Stimulated activated CD8-positive, alpha-beta memory T cell treated with anti-CD3 and anti-CD28 coated beads, Interleukin-12 subunit alpha, Interleukin-12 subunit beta, amount 100 ng/mL, for 4 hours (primary cell): Measurements from ENCODE around the gene HS6ST3.

ENCODE experiments used
- DNase-seq: peaks from one replicate; pipeline ENCODE4 v3.0.0-alpha.2; 2020; ENCODE audit warnings: low read depth

The HS6ST3 gene

GRCh38 chr13:96542986-96543385 is 453.1 kb downstream of the HS6ST3 start:
- DNase-seq, result no peak

GRCh38 chr13:96544957-96545356 is 455.1 kb downstream of the HS6ST3 start:
- no peak for DNase-seq

- no peak for DNase-seq
These were observed 456.6 kb downstream of the HS6ST3 start for GRCh38 chr13:96546463-96546862.

GRCh38 chr13:96551546-96551945 is 461.6 kb downstream of the HS6ST3 start:
- no peak for DNase-seq

GRCh38 chr13:96552559-96552958 is 462.7 kb downstream of the HS6ST3 start:
- DNase-seq, result no peak

GRCh38 chr13:96553796-96554195 is 463.9 kb downstream of the HS6ST3 start:
- DNase-seq, result no peak

- no peak for DNase-seq
These were observed 483.7 kb downstream of the HS6ST3 start for GRCh38 chr13:96573563-96573962.

- no peak for DNase-seq
These were observed 485.8 kb downstream of the HS6ST3 start for GRCh38 chr13:96575423-96576320.

GRCh38 chr13:96581741-96582140 is 491.8 kb downstream of the HS6ST3 start:
- no peak for DNase-seq

GRCh38 chr13:96615252-96615651 is 525.3 kb downstream of the HS6ST3 start:
- no peak for DNase-seq

GRCh38 chr13:96617528-96617927 is 527.6 kb downstream of the HS6ST3 start:
- no peak for DNase-seq

GRCh38 chr13:96621634-96622183 is 531.8 kb downstream of the HS6ST3 start:
- no peak for DNase-seq

GRCh38 chr13:96629331-96629730 is 539.4 kb downstream of the HS6ST3 start:
- no peak for DNase-seq

- DNase-seq, result no peak
These were observed 542.8 kb downstream of the HS6ST3 start for GRCh38 chr13:96632536-96633320.

GRCh38 chr13:96636001-96636709 is 546.2 kb downstream of the HS6ST3 start:
- no peak for DNase-seq

GRCh38 chr13:96637039-96637438 is 547.1 kb downstream of the HS6ST3 start:
- DNase-seq, result no peak

- no peak for DNase-seq
These were observed 556.2 kb downstream of the HS6ST3 start for GRCh38 chr13:96646101-96646500.

GRCh38 chr13:96646515-96647211 is 556.8 kb downstream of the HS6ST3 start:
- DNase-seq, result no peak

- no peak for DNase-seq
These were observed 560.5 kb downstream of the HS6ST3 start for GRCh38 chr13:96650301-96650886.

- DNase-seq, result no peak
These were observed 561.7 kb downstream of the HS6ST3 start for GRCh38 chr13:96651598-96651997.

- DNase-seq, result no peak
These were observed 562.6 kb downstream of the HS6ST3 start for GRCh38 chr13:96652506-96652905.
